NCI-H1105 treated with DMSO at 0.1 percent for 48 hours (cell line): Measurements from ENCODE around the gene ABCA7.

Source experiments
- DNase-seq: peaks from one replicate; lab custom pipeline; 2025; lab: John Stamatoyannopoulos, UW

The ABCA7 gene

DNA sequence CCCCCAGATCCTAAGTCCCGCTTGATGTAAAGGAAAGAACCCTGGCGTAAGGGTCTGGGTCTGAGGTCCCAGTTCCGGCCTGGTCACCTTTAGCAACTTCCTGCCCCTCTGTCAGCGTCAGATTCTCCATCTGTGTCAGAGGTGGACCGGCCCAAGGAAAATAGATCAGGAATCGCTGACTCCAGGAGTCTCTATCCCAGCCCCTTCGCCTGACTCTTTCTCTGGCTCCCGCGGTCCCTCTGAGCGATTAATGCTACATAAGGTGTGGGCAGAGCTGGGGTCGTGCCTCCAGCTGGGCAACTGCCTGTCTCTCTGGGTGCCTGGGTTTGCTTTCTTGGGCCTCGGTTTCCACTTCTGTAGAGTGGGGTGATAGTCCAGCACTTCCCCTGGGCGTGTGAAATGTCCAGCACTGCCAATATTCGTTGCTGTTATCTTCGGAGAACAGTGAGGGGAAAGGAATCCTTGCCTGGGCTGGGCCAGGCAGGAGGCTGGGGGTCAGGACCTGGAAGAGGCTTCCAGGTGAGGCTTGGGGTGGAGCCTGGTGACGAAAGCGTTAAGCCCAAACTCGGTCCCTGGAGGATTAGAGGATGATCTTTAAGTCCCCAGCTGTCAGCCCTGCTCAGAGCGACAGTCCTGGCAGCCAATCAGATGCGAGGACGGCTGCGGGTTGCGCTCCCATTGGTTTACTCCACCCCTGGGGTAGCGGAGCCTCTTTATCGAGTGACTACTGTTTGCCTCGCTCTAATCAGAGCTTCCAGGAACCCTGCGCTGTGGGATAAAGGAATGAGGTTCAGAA is 767 bp downstream of the ABCA7 start:
- peak; percentile 90 for DNase-seq

DNA sequence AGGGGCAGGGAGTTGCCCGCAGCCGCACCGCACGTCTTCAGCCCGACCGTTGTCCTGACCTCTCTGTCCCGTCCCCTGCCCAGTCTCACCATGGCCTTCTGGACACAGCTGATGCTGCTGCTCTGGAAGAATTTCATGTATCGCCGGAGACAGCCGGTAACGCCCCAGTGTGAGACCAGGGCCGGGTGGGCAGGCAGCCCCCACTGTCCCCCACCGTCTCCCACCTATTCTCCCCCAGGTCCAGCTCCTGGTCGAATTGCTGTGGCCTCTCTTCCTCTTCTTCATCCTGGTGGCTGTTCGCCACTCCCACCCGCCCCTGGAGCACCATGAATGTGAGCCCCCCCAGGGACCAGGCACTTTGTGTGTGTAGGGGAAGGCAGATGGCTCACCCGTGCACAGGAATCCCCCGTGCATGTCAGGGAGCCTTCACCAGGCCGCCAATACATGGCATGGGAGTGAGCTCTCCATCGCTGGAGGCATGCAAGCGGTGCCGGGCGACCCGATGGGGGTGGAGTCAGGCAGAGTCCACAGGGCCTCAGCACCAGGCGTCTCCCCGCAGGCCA is 1.4 kb downstream of the ABCA7 start:
- no peak for DNase-seq

DNA sequence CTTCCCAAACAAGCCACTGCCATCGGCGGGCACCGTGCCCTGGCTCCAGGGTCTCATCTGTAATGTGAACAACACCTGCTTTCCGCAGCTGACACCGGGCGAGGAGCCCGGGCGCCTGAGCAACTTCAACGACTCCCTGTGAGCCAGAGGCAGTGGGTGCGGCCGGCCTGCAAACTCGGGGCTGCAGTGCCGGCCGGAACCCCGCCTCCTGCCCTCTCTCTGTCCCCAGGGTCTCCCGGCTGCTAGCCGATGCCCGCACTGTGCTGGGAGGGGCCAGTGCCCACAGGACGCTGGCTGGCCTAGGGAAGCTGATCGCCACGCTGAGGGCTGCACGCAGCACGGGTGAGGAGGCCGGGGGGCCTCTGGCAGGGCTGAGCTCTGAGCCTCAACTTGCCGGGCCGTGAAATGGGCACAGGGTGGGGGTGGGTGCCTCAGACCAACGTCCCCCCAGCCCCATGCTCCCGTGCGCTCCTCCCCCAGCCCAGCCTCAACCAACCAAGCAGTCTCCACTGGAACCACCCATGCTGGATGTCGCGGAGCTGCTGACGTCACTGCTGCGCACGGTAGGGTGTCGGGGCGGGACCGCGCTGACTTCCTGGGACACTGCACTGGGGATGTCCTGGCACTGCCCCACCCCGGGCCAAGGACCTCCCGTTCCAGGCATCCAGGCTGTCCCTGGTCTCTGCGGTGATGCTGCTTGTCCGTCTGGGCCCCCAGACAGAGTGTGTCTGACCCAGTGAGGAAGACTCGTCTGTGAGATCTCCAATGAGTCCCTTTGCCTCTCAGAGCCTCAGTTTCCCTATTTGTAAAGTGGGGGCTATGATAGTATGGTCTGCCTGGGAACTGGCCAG is 2.2 kb downstream of the ABCA7 start:
- DNase-seq = peak; percentile 29

DNA sequence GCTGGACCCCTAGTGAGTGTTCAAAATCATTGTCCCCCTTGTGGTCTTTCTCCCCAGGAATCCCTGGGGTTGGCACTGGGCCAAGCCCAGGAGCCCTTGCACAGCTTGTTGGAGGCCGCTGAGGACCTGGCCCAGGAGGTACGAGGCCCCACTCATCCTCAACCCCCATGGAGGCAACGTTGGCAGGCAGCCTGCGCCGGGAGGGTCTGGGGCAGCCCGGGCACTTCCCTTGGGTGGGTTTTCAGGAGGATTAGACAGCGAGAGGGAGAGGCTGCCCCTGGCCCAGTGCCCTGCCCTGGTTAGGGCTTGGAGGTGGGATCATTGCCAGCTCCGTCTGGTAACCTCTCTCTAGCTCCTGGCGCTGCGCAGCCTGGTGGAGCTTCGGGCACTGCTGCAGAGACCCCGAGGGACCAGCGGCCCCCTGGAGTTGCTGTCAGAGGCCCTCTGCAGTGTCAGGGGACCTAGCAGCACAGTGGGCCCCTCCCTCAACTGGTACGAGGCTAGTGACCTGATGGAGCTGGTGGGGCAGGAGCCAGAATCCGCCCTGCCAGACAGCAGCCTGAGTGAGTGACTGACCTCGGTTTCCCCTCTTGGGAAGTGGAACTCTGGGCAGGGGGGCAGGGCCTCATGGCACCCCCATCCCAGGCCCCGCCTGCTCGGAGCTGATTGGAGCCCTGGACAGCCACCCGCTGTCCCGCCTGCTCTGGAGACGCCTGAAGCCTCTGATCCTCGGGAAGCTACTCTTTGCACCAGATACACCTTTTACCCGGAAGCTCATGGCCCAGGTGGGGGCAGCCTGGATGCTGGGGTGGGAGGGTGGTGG is 3.0 kb downstream of the ABCA7 start:
- DNase-seq = peak; percentile 76

DNA sequence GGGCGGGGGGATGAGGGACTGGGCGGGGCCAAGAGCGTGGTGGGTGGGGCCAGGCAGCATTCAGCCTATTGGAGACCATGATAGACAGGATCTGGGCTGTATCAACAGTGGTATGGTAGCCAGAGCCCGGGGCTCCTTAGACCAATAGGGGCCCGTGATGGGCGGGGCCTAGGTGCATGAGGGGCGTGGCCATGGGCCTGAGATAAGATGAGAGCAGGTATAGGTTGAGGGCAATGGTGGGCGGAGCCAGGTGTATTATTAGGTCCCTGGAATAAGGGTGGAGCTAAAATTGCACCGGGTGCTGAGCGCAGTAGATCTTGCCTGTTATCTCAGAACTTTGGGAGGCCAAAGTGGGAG is 5.3 kb downstream of the ABCA7 start:
- DNase-seq = no peak

DNA sequence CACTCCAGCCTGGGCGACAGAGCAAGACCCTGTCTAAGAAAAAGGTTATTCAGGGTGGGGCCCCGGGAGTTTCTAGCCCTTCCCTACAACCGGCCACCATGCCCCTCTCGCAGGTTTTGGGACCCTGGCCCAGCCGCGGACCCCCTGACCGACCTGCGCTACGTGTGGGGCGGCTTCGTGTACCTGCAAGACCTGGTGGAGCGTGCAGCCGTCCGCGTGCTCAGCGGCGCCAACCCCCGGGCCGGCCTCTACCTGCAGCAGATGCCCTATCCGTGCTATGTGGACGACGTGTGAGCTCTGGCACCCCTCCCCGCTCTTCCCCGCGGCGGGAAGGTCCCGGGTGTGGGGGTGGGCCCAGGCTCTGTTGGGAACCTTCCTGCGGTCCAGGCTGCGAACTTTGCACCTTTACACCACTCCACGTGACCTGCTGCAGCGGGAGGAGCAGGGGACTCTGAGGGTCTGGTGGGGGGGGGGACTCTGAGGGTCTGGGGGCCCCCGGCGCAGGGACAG is 6.3 kb downstream of the ABCA7 start:
- no peak for DNase-seq

DNA sequence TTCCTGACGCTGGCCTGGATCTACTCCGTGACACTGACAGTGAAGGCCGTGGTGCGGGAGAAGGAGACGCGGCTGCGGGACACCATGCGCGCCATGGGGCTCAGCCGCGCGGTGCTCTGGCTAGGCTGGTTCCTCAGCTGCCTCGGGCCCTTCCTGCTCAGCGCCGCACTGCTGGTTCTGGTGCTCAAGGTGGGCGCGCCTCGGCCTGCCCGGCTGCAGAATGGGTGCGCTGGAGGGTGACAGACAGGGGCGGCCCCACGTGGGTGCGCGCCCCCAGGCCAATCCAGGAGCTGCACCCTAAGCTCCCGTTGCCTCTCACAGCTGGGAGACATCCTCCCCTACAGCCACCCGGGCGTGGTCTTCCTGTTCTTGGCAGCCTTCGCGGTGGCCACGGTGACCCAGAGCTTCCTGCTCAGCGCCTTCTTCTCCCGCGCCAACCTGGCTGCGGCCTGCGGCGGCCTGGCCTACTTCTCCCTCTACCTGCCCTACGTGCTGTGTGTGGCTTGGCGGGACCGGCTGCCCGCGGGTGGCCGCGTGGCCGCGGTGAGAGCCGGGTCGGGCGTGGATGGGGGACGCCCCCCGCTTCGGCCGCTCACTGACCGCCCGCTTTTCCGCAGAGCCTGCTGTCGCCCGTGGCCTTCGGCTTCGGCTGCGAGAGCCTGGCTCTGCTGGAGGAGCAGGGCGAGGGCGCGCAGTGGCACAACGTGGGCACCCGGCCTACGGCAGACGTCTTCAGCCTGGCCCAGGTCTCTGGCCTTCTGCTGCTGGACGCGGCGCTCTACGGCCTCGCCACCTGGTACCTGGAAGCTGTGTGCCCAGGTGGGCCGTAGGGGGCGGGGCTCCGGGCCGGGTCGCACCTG is 7.2 kb downstream of the ABCA7 start:
- no peak for DNase-seq

DNA sequence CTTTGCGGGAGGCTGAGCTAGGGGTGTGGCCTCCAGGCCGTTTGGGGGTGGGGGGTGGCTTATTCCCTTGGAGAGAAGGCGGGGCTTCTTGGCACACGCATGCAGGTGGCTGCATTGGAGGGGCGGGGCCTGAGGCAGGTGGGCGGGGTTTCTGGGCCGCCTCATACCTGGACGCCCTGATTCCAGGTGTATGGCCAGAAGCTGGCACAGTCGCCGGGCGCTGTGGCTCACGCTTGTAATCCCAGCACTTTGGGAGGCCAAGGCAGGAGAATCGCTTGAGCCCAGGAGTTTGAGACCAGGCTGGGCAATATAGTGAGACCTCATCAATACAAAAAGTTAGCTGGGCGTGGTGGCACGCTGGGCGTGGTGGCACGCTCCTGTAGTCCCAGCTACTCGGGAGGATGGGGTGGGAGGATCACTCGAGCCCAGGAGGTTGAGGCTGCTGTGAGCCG is 7.8 kb downstream of the ABCA7 start:
- DNase-seq = no peak

DNA sequence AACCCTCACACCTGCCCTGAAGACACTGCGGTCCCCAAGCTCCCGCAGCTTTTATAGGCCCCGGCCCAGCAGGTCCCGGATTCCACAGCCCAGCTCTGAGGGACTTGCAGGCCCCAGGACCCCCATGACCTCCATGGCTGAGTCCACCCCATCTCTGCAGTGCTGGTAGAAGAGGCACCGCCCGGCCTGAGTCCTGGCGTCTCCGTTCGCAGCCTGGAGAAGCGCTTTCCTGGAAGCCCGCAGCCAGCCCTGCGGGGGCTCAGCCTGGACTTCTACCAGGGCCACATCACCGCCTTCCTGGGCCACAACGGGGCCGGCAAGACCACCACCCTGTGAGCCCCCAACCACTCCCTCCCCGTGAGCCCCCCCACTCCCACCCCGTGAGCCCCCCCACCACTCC is 9.2 kb downstream of the ABCA7 start:
- no peak for DNase-seq

DNA sequence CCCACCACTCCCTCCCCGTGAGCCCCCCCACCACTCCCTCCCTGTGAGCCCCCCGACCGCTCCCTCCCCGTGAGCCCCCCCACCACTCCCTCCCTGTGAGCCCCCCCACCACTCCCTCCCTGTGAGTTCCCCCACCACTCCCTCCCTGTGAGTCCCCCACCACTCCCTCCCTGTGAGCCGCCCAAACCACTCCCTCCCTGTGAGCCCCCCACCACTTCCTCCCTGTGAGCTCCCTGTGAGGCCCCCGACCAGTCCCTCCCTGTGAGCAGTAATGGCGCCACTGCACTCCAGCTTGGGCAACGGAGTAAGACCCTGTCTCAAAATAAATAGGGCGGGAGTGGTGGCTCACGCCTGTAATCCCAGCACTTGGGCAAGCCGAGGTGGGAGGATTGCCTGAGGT is 9.9 kb downstream of the ABCA7 start:
- no peak for DNase-seq

DNA sequence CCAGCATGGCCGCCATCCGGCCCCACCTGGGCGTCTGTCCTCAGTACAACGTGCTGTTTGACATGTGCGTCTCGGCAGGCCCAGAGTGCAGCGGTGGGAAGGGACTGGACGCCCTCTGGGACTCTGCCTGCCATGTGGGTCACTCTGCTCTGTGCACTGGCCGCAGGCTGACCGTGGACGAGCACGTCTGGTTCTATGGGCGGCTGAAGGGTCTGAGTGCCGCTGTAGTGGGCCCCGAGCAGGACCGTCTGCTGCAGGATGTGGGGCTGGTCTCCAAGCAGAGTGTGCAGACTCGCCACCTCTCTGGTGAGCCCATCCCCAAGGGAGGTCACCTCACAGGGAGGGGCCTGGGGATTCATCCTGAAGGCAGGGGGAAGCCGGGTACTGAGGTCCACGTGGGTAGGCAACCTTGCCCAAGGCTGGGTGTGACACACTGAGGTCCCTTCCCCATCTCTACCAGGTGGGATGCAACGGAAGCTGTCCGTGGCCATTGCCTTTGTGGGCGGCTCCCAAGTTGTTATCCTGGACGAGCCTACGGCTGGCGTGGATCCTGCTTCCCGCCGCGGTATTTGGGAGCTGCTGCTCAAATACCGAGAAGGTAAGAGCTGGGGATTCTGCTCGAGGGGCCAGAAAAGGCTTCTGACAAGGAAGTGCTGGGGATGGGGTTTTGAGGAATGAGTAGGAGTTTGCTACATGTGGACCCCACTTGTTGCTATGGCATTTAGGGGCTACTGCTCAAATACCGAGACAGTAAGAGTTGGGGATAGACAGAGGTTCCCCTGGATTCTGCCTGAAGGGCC is 11.3 kb downstream of the ABCA7 start:
- no peak for DNase-seq

DNA sequence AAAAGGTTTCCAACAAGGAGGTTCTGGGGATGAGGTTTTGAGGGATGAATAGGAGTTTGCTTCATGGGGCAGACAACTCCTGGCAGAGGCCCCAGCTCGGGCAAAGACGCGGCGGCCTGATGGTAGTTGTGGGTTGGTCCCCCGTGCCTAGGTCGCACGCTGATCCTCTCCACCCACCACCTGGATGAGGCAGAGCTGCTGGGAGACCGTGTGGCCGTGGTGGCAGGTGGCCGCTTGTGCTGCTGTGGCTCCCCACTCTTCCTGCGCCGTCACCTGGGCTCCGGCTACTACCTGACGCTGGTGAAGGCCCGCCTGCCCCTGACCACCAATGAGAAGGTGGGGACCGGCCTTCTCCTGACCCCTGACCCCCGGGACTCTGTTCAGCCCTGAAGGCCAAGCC is 11.9 kb downstream of the ABCA7 start:
- DNase-seq = no peak

DNA sequence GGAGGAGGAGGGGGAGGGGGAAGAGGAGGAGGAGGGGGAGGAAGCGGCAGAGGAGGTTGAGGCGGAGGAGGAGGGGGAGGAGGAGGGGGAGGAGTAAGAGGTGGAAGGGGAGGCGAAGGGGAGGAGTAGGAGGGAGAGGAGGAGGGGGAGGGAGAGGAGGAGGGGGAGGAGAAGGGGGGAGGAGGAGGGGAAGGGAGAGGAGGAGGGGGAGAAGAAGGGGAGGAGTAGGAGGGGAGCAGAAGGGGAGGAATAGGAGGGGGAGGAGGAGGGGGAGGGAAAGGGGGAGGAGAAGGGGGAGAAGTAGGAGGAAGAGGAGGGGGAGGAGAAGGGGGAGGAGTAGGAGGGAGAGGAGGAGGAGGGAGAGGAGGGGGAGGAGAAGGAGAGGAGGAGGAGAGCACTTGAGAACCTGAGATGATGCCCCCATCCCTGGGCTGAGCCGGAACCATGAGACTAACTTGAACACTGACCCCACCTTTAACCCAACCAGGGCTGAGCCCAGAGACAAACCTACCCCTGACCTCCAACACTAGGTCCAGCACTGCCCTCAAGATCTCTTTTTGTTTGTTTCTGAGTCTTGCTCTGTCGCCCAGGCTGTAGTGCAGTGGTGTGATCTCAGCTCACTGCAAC is 12.6 kb downstream of the ABCA7 start:
- DNase-seq = no peak

DNA sequence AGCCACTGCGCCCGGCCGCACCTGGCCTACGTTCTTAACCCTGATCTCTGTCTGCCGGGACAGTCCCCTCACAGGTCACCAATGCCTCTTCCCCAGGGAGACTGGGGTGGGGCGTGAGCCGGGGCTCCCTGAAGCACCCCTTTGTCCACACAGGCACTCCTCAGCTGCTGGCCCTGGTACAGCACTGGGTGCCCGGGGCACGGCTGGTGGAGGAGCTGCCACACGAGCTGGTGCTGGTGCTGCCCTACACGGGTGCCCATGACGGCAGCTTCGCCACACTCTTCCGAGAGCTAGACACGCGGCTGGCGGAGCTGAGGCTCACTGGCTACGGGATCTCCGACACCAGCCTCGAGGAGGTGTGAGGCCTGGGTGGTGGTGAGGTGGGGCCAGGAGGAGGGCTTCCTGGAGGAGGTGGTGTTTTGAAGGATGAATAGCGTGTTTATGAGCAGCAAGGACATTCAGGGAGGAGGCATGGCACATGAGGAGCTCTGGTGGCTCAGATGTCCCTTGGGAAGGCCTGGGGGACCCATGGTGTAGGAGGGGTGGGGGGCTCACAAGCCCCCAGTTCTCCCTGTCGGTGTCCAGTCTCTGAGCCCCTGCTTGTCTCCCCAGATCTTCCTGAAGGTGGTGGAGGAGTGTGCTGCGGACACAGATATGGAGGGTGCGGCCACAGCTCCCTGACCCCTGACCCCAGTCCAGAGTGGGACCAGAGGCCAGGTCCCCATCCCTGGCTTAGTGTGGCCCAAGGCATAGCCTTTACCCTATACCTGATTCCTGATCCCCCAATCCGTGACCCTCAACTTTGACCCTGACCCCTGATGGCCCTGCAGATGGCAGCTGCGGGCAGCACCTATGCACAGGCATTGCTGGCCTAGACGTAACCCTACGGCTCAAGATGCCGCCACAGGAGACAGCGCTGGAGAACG is 13.5 kb downstream of the ABCA7 start:
- DNase-seq = no peak

DNA sequence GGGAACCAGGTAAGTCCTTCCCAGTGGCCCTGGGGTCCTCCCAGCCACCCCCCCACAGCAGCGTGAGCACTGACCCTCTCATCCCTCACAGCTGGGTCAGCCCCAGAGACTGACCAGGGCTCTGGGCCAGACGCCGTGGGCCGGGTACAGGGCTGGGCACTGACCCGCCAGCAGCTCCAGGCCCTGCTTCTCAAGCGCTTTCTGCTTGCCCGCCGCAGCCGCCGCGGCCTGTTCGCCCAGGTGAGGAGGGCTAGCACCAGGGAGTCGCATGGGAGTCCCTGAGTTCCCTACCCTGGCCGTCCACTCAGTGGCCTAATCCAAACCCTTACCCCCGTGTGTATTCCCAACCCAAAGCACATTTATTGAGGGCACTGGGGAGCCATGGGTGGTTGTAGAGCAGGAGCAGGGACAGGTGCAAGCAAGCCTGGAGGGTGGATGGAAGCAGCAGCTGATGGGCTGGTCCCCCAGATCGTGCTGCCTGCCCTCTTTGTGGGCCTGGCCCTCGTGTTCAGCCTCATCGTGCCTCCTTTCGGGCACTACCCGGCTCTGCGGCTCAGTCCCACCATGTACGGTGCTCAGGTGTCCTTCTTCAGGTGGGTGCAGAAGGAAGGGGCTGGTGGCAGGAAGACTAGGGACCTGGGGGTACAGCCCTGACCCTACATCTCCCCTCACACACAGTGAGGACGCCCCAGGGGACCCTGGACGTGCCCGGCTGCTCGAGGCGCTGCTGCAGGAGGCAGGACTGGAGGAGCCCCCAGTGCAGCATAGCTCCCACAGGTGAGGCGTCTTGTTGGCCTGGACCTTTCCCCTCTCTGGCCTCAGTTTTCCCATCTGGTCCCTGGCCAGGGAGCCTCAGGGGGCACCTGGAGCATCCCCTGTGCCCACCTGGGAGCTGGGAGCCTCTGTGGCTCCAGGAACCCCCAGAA is 14.5 kb downstream of the ABCA7 start:
- no peak for DNase-seq

DNA sequence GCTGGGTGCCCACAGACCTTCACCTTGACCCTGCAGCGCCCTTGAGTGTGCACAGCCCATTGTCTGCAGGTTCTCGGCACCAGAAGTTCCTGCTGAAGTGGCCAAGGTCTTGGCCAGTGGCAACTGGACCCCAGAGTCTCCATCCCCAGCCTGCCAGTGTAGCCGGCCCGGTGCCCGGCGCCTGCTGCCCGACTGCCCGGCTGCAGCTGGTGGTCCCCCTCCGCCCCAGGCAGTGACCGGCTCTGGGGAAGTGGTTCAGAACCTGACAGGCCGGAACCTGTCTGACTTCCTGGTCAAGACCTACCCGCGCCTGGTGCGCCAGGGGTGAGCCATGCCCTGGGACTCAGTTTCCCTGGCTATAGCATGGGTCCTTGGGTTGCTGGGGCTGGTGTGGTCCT is 15.1 kb downstream of the ABCA7 start:
- no peak for DNase-seq

DNA sequence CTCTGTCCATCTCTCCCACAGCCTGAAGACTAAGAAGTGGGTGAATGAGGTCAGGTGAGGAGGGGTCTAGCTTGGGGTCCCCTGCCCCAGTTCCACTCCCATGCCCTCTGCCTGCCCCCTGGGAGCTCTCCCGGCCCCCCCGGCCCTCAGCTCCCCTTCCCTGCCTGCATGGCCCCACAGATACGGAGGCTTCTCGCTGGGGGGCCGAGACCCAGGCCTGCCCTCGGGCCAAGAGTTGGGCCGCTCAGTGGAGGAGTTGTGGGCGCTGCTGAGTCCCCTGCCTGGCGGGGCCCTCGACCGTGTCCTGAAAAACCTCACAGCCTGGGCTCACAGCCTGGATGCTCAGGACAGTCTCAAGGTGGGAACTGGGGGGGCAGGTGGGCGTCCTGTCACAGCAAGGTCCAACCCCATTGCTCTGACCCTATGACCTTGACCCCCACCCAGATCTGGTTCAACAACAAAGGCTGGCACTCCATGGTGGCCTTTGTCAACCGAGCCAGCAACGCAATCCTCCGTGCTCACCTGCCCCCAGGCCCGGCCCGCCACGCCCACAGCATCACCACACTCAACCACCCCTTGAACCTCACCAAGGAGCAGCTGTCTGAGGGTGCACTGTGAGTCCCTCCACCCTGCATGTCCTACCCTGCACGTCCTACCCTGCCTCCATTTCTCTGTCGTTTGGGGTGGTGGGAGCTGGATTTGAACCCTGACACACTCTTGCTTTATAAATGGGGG is 16.1 kb downstream of the ABCA7 start:
- no peak for DNase-seq
